ENCODE measurements around the gene SORCS2.
A peak's percentile ranks its signal among the peaks of the same experiment; 100 is the strongest.

The SORCS2 gene

DNA sequence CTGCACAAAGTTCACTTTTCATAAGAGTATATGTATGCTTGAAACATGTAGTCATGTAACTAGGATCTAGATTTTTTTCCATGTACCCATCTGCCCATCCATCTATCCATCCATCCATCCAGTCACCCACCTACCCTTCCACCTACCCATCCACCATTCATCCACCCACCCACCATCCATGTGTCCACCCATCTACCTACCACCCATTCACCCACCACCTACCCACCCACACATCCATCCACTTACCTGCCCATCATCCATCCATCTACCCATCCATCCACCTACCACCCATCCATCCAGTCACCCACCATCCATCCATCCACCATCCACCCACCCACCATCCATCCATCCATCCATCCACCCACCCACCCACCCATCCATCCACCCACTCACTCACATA is 364.2 kb downstream of the SORCS2 start:
- TF ChIP-seq, protein P1, sequence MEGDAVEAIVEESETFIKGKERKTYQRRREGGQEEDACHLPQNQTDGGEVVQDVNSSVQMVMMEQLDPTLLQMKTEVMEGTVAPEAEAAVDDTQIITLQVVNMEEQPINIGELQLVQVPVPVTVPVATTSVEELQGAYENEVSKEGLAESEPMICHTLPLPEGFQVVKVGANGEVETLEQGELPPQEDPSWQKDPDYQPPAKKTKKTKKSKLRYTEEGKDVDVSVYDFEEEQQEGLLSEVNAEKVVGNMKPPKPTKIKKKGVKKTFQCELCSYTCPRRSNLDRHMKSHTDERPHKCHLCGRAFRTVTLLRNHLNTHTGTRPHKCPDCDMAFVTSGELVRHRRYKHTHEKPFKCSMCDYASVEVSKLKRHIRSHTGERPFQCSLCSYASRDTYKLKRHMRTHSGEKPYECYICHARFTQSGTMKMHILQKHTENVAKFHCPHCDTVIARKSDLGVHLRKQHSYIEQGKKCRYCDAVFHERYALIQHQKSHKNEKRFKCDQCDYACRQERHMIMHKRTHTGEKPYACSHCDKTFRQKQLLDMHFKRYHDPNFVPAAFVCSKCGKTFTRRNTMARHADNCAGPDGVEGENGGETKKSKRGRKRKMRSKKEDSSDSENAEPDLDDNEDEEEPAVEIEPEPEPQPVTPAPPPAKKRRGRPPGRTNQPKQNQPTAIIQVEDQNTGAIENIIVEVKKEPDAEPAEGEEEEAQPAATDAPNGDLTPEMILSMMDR (IDR thresholded peaks at IDR 0.05; ENCODE audit: low read depth, low read length): no peak
- DNase-seq (ENCODE audit: extremely low read depth, low read depth): no peak

DNA sequence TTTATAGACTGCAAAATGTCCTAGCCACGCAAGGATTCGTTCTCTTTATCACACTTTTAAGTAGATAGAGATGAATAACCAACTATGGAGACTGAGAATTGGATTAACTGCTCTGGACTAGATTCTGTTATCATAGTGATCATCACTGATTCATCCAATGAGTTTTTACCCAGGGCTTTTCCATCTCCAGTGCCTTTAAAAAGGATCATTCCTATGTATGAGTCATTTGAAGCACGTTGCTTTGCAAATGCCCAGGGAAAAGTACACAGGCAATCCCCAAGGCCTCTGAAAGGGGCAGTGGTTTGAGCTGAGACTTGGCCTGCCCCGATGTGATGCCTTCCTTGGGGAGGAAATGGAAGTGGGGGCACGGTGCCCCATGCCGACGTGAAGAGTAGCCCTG is 365.1 kb downstream of the SORCS2 start:
- TF ChIP-seq, protein P1 (IDR thresholded peaks at IDR 0.05; ENCODE audit: low read depth, low read length): no peak
- DNase-seq (ENCODE audit: extremely low read depth, low read depth): peak; percentile 2

GRCh38 chr4:7558436-7558835 is 366.1 kb downstream of the SORCS2 start:
- DNase-seq (ENCODE audit: extremely low read depth, low read depth): no peak
- TF ChIP-seq, protein P1 (IDR thresholded peaks at IDR 0.05; ENCODE audit: low read depth, low read length): no peak

DNA sequence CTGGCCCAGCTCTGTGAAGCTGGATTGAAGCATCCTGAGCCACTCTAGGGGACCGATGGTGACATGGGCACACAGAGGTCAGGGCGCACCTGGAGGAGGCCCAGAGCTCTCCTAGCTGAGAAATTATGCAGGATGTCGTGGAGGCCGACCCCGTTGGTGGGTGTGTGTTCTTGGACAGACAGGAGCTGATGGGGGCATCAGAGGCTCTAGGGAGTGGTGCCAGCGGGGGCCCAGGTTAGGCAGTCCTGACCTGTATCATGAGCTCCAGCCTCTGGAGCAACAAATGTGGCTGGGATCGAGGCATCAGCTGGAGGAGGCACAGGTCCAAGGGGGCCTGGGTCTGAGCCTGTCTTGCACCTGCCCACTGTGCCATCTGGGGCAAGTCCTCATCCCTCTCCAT is 367.0 kb downstream of the SORCS2 start:
- DNase-seq (ENCODE audit: extremely low read depth, low read depth): no peak
- TF ChIP-seq, protein P1 (IDR thresholded peaks at IDR 0.05; ENCODE audit: low read depth, low read length): no peak

- TF ChIP-seq, protein P1 (IDR thresholded peaks at IDR 0.05; ENCODE audit: low read depth, low read length): no peak
- no peak for DNase-seq (ENCODE audit: extremely low read depth, low read depth)
These were observed 367.5 kb downstream of the SORCS2 start for GRCh38 chr4:7559741-7560395.

- TF ChIP-seq, protein P1 (IDR thresholded peaks at IDR 0.05; ENCODE audit: low read depth, low read length): no peak
- DNase-seq (ENCODE audit: extremely low read depth, low read depth): no peak
These were observed 369.2 kb downstream of the SORCS2 start for GRCh38 chr4:7561557-7561956.

DNA sequence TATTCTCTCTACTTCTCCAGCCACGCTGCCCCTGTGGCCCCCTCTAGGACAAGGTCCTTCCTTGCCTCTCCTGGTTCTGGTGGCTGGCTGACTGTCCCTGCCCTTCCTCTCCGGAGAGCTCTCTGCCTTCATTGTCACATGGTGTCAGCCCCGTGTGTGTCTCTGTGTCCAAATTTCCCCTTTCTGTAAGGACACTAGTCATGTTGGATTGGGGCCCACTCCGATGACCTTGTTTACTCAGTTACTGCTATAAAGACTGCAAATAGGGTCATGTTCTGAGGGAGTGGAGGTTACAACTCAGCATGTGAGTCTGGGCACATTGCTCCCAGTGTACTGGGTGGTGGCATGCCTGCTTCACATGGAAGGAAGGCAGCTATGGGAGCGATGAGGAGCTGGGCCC is 371.9 kb downstream of the SORCS2 start:
- TF ChIP-seq, protein P1 (IDR thresholded peaks at IDR 0.05; ENCODE audit: low read depth, low read length): no peak
- DNase-seq (ENCODE audit: extremely low read depth, low read depth): no peak

Data from AG09319 (cell line).